ENCODE data around the gene KRT15. TPM values are rescaled to one million over a fixed set of nuclear protein-coding genes. Genes with fewer than 3 reads are reported as not detected.

KRT15 gene
- total and polyA plus RNA-seq, 4 donors, result 0.14 TPM; not detected in 3

GRCh38 chr17:41464682-41465081, 54.0 kb downstream of the KRT15 start:
- Histone ChIP-seq H3K27me3 (ENCODE audit: control insufficient read depth in 4 of 4, insufficient read depth in 4 of 4, low read length in 3 of 4) (no peaks in the 10 kb centered on the region), H3K9ac (ENCODE audit: low read depth in 1 of 2, low read length in 2 of 2) (no peak overlapping the region), H3K9me3 (ENCODE audit: control insufficient read depth in 4 of 4, low read length in 3 of 4) (no peaks in the 10 kb centered on the region), H3K27ac (ENCODE audit: low read depth in 1 of 2, low read length in 2 of 2) (no peak overlapping the region), H3K36me3 (ENCODE audit: control insufficient read depth in 4 of 4, insufficient read depth in 3 of 4, low read depth in 1 of 4, low read length in 3 of 4) (no peaks in the 10 kb centered on the region), H3K4me1 (ENCODE audit: control insufficient read depth in 4 of 4, insufficient read depth in 4 of 4, low read length in 3 of 4) (no peaks in the 10 kb centered on the region), H3K4me3 (ENCODE audit: low read depth in 1 of 3, low read length in 3 of 3) (no peak overlapping the region)
- 68% methylated on average over 6 of the region's 6 CpGs for WGBS
- TF ChIP-seq RXRA (IDR thresholded peaks at IDR 0.05) (no peak), NR2F2 (IDR thresholded peaks at IDR 0.05) (no peak), GABPA (IDR thresholded peaks at IDR 0.05 in 1 of 2, conservative IDR thresholded peaks at IDR 0.05 in 1 of 2) (no peak), HNF4A (conservative IDR thresholded peaks at IDR 0.05) (no peak), YY1 (IDR thresholded peaks at IDR 0.05) (no peak), SP1 (IDR thresholded peaks at IDR 0.05) (no peak), CTCF (IDR thresholded peaks at IDR 0.05; ENCODE audit: low read depth, low read length, missing input control) (no peak), HNF4G (IDR thresholded peaks at IDR 0.05) (no peak), ZBTB33 (IDR thresholded peaks at IDR 0.05) (no peak)
- DNase-seq (ENCODE audit: low spot score), result no peak

- H3K27me3 ChIP-seq (ENCODE audit: control insufficient read depth in 4 of 4, insufficient read depth in 4 of 4, low read length in 3 of 4), result no peaks in the 10 kb centered on the region
- DNase-seq (ENCODE audit: low spot score), result no peak
- no peak overlapping the region for H3K9ac ChIP-seq (ENCODE audit: low read depth in 1 of 2, low read length in 2 of 2)
- TF ChIP-seq MAX (IDR thresholded peaks at IDR 0.05) (no peak), ZBTB33 (IDR thresholded peaks at IDR 0.05) (no peak), ATF3 (IDR thresholded peaks at IDR 0.05) (no peak)
- H3K9me3 ChIP-seq (ENCODE audit: control insufficient read depth in 4 of 4, low read length in 3 of 4), result no peaks in the 10 kb centered on the region
- H3K27ac ChIP-seq (ENCODE audit: low read depth in 1 of 2, low read length in 2 of 2), result no peak overlapping the region
- 92% methylated on average over 11 of the region's 11 CpGs for WGBS
- H3K4me3 ChIP-seq (ENCODE audit: low read depth in 1 of 3, low read length in 3 of 3), result no peak overlapping the region
- H3K4me1 ChIP-seq (ENCODE audit: control insufficient read depth in 4 of 4, insufficient read depth in 4 of 4, low read length in 3 of 4), result no peaks in the 10 kb centered on the region
- H3K36me3 ChIP-seq (ENCODE audit: control insufficient read depth in 4 of 4, insufficient read depth in 3 of 4, low read depth in 1 of 4, low read length in 3 of 4), result no peaks in the 10 kb centered on the region
Observed at GRCh38 chr17:41464173-41464572, 54.5 kb downstream of the KRT15 start.

- no peak overlapping the region for H3K4me3 ChIP-seq (ENCODE audit: low read depth in 1 of 3, low read length in 3 of 3)
- H3K4me1 ChIP-seq (ENCODE audit: control insufficient read depth in 4 of 4, insufficient read depth in 4 of 4, low read length in 3 of 4), result no peaks in the 10 kb centered on the region
- 85% methylated on average over 8 of the region's 8 CpGs for WGBS
- H3K9ac ChIP-seq (ENCODE audit: low read depth in 1 of 2, low read length in 2 of 2), result no peak overlapping the region
- no peak for DNase-seq (ENCODE audit: low spot score)
- no peaks in the 10 kb centered on the region for H3K36me3 ChIP-seq (ENCODE audit: control insufficient read depth in 4 of 4, insufficient read depth in 3 of 4, low read depth in 1 of 4, low read length in 3 of 4)
- no peaks in the 10 kb centered on the region for H3K9me3 ChIP-seq (ENCODE audit: control insufficient read depth in 4 of 4, low read length in 3 of 4)
- H3K27me3 ChIP-seq (ENCODE audit: control insufficient read depth in 4 of 4, insufficient read depth in 4 of 4, low read length in 3 of 4), result no peaks in the 10 kb centered on the region
- H3K27ac ChIP-seq (ENCODE audit: low read depth in 1 of 2, low read length in 2 of 2), result no peak overlapping the region
- TF ChIP-seq NR2F2 (IDR thresholded peaks at IDR 0.05) (no peak), REST (IDR thresholded peaks at IDR 0.05) (no peak), HNF4A (conservative IDR thresholded peaks at IDR 0.05) (no peak), FOXA2 (IDR thresholded peaks at IDR 0.05) (no peak), MAX (IDR thresholded peaks at IDR 0.05) (no peak), ZBTB33 (IDR thresholded peaks at IDR 0.05) (no peak), RAD21 (IDR thresholded peaks at IDR 0.05) (no peak), YY1 (IDR thresholded peaks at IDR 0.05) (no peak)
Observed at GRCh38 chr17:41463746-41464145, 54.9 kb downstream of the KRT15 start.
